ENCODE measurements around the gene ZNF783.

Gene ZNF783

DNA sequence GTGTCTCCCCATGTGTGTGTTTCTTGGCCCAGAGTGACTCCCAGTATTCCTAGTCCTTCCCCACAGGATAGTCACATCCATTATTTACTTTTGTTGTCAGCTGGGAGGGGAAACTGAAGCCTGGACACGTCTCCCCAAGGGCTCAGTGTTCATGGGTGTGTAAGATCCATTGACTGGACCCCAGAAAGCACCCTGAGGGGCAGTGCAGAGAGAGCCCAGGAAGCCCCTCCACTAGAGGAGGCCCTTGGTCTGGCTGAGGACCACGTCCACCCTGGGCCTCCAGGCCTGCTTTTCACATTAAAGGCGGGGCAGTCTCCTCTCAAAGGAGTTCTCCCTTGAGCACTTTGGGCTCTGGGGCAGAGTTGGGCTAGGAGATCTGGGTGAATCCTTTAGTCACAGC is 21.3 kb downstream of the ZNF783 start:
- no peak for DNase-seq

DNA sequence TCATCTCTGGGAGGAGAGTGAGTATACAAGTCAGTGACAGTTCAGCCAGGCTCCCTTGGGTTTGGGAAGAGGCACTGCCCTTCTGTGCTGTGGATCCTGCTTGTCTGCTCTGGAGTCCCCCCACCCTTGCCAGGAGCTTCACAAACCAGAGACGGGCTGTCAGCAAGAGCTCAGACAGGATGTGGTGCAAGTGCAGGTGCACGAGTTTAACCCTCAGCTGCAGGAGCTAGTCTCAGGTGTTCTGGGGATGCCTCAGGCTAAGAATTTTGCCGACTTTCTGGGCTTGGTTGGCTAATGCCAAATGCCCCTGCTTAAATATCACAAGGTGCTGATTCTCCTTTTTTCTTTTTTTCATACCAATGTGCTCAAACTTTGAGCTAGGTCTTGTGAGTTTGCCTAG is 22.3 kb downstream of the ZNF783 start:
- peak; percentile 36 for DNase-seq

DNA sequence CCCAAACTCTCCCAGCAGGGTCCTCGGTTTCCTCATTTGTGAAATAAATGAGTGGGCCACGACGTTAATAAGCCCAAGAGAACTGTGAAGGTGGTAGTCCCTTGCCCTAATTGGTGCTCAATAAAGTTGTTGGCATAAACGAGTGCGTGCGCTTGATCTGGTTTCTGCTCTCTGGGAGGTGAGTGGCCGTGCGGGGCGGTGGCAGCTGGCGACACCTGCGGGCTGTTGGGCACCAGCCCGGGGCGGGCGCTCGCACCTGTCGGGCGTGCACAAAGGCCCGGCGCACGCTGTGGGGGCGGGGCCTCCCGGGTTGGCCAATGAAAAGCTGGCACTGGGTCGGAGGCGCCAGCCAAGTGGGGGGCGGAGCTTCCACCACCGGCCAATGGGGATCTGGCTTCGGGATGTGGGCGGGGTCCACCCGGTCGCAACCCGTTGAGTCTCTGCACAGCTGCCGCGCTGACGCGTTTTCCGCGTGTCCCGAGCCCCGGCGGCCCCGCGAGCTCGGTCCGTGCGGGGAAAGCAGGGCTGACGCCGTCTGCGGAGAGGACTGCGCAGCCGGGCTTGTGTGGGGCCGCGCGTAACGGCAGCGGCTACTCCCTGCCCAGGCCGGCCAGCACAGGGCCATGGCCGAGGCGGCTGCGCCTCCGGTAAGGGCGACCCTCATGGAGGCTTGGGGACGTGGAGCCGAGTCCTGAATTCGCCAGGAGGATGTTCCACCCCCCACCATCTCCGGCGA is 23.0 kb downstream of the ZNF783 start:
- peak; percentile 99 for DNase-seq

DNA sequence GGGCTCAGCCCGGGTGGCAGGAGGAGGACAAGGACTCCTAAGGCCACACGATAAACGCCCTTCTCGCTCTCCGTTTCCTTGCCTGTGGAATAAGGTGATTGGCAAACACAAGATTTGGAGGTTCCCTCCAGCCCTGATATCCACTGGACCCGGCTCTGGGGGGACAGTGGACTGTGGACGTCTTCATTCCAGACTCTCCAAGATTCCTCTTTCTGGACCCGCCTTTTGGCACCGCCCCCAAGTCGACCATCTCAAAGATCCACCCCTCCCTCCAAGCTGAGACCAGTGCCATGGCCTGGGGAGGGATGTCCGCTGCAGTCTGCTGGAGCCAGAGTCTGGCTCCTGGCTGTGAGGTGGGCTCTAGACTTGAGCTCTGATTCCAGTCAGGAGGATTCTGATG is 23.6 kb downstream of the ZNF783 start:
- no peak for DNase-seq

DNA sequence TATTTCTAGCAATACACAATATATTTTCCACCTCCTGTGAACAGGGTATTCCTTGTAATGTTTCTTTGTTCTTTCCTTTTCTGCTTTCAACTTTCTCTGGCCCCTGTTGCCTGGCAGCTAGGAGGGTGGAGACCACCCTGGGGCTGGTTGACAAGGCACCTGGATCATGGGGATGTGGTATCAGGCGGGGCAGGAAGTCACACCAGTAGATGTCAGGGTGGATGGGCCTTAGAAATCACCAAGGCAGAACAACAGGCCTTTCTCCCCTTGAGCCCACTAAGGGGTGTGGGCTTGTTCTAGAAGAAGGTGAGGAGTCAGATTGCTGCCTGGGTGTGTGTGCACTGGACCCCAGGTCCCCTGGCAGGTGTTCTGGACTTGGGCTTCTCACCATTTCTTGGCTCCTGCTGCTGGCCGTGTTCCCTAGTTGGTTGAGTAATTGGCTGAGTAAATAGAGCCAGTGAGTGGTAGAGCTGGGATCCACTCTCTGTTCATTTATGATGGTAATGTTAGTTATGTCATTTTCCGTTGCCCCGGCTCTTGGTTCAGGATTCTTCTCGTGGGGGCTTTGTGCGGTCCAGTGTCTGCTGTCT is 24.9 kb downstream of the ZNF783 start:
- DNase-seq, result no peak

GRCh38 chr7:149287622-149288021 is 25.6 kb downstream of the ZNF783 start:
- DNase-seq, result no peak

- no peak for DNase-seq
Observed at GRCh38 chr7:149289262-149289661, 27.3 kb downstream of the ZNF783 start.

DNA sequence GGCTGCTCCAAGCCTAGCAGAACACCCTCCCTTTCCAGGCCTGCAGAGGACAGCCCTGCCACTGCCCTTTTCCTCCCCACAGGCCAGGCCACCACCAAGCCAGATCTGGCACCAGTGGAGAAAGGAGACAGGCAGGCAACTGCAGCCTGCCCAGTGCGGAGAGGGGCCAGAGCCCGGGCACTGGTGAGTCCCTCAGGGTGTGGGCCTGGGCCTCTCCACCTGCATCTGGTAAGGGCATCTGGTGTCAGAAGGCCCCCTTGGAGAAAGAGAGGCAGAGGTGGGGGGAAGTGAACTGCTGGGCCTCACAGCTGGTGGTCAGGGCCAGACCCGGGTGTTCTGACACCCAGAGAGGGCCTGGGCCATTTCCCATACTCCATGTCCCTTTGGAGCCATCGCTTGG is 27.9 kb downstream of the ZNF783 start:
- DNase-seq, result no peak

DNA sequence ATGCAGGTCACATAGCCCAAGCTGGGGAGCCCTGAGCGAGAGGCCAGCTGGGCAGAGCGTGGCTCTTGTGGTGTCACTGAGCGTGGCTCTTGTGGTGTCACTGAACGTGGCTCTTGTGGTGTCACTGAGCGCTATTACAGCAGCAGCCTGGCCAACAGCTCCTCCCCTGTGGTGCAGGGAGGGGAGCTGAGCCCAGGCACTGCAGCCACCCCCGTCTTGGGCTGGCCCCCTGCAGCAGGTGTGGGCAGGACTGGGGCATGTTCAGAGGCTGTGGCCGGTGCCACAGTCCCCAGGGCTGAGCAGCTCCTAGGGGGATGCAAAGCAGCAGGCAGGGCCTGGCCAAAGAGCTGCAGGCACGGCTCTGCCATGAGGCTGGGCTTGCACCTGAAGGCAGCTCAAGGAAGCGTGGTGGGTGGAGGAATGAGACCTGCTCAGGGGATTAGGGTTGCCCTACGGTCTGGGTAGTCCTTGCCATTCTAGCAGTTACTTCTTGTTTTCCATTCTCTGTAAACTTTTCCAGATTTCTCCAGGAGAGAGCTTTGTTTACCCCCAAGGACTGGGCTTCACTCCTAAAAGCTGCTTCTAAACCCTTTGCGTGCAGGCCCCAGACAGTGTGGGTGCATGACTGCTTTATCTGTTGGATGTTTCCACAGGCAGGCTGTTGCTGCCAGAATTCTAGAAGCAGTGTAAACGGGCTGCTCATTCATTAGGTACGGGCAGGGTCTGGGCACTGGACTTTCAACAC is 29.2 kb downstream of the ZNF783 start:
- no peak for DNase-seq

- DNase-seq, result no peak
Observed at GRCh38 chr7:149291781-149292461, 29.9 kb downstream of the ZNF783 start.

- DNase-seq, result no peak
Observed at GRCh38 chr7:149292462-149292823, 30.4 kb downstream of the ZNF783 start.

GRCh38 chr7:149293338-149293737 is 31.3 kb downstream of the ZNF783 start:
- no peak for DNase-seq

DNA sequence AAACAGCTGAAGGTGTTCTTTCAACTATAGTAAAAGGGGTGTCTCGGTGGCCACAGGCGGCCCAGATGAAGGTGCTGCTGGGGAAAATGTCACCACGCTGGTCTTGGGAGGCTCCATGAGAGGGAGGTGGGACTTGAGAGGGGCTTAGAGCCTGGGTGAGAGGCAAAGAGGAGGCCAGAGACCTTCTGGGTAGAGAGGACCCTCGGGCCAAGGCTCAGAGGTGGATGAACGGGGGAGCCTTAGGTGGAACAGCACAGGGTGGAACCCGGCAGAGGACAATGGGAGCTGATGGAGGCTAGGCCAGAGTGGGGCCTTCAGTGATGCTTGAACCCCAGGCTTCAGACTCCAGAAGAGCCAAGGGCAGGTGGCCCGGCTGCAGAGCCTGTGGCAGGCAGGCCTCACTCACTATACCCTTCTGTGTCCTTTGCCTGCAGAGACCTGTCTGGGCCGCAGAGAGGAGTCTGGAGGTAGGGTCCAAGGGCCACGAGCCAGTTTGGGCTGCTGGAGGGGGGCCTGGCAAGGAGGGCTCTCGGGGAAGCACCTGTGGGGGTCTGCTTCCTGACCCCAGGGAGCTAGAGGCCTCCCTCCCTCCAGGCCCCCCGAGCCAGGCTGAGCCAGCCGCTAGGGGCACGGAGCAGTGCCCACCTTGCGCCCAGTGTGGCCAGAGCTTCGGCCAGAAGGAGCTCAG is 32.1 kb downstream of the ZNF783 start:
- no peak for DNase-seq

DNA sequence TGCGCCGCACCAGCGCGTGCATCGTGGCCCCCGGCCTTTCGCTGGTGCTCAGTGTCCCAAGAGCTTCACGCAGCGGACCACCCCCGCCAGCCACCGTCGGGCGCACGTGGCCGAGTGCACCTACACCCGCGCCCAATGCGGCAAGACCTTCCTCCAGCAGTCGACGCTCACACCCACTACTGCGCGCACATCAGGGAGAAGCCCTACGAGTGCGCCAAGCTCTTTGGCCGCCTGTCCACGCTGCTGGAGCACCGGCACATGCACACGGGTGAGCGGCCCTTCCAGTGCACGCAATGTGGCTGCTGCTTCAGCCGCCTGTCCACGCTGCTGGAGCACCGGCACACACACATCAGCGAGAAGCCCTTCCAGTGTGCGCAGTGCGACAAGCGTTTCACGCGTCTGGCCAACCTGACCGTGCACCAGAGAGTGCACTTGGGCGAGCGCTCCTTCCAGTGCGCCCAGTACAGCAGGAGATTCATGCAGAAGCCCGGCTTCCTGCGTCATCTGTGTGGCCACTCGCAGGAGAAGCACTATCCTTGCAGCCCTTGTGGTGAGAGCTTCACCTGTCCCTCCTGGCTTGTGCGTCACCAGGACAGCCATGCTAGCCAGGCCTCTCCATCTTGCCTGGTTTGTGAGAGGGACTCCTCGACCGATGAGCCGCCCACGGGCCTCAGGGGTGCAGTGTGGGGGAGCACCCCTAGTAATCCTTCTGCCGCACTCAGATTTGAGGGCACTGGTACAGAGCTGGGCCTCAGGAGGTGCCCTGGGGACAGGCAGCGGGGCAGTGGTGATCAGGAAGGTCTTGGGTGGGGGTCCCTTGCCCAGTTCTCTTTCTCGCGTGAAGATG is 32.9 kb downstream of the ZNF783 start:
- DNase-seq, result no peak

- DNase-seq, result no peak
Observed at GRCh38 chr7:149295481-149295850, 33.5 kb downstream of the ZNF783 start.

GRCh38 chr7:149296368-149296767 is 34.4 kb downstream of the ZNF783 start:
- no peak for DNase-seq

DNA sequence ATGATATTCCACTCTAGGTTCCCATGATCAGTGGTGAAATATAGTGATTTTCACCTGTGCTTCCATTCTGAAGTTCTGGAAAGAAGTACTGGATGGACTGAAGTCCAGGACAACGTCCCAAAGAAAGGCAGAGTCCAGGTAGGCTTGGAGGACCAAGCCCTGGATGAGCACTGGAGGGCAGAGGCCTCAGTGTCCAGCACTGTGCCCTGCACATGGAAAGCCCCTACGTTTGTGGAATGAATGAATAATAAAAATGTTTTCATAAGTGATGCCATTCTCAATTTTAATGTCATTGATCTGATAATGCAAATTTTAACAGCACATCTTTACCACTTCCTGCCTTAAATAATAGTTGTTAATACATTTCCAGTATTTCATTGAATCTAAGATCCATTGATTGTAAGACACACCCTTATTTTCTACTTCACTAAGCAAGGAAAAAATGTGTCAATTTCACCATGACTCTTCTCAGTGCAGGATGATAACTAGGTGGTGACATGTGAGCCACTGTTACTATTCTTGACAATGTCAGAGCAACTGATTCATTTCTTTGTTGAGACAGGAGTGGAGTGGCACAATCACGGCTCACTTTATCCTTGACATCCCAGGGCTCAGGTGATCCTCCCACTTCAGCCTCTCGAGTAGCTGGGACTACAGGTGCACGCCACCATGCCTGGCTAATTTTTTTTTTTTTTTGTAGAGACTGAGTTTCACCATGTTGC is 35.2 kb downstream of the ZNF783 start:
- peak; percentile 35 for DNase-seq

- no peak for DNase-seq
Observed at GRCh38 chr7:149300620-149301285, 38.8 kb downstream of the ZNF783 start.

GRCh38 chr7:149302222-149302621 is 40.2 kb downstream of the ZNF783 start:
- no peak for DNase-seq

DNA sequence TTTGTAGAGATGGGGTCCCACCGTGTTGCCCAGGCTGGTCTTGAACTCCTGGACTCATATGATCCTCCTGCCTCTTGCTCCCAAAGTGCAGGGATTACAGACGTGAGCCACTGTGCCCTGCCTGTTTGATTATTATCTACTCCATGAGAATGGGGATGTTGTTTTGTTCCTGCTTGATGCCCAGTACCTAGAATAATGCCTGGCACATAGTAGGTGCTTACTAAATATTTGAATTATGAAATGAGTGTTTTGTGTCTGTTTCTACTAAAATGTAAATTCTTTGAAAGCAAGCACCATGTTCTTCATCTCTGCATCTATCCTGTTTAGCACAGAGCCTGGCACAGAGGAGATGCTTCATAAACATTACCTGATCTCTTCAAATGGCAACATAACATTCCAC is 40.9 kb downstream of the ZNF783 start:
- no peak for DNase-seq

- DNase-seq, result no peak
Observed at GRCh38 chr7:149304006-149304405, 42.0 kb downstream of the ZNF783 start.

Data from stimulated activated CD4-positive, alpha-beta T cell treated with anti-CD3 and anti-CD28 coated beads, Interleukin-15, amount 100 ng/mL, for 24 hours (primary cell).